Spleen (tissue), 7 donors: ENCODE results near the gene CCDC149.

ENCODE experiments used
- CTCF ChIP-seq, 11 experiments: fragments of 200-600 bp in 7 of 11; fragments of 450-650 bp in 4 of 11; sonication (generic) in 4 of 11; IDR thresholded peaks in 8 of 11; conservative IDR thresholded peaks in 3 of 11; 1 replicate in 7 of 11; 2 replicates in 4 of 11; pipeline versions ENCODE4 v1.4.0 to v1.8.0; 2016 to 2021; ENCODE audit warnings: antibody characterized with exemption in 11 of 11, inconsistent platforms in 4 of 11, mild to moderate bottlenecking in 1 of 11
- POLR2A ChIP-seq, 3 donors: fragments of 450-650 bp; IDR thresholded peaks; one replicate each; pipeline ENCODE4 v1.5.1; 2017; ENCODE audit warnings: antibody characterized with exemption in 3 of 3, mild to moderate bottlenecking in 1 of 3
- donor health status: DM: no; HTN: no; CAD: no; lungs with moderate emphysema.
- donor health status: DM: no; HTN: no; CAD: no.
- donor health status: DM: no; HTN: no; CAD: no.

DNA sequence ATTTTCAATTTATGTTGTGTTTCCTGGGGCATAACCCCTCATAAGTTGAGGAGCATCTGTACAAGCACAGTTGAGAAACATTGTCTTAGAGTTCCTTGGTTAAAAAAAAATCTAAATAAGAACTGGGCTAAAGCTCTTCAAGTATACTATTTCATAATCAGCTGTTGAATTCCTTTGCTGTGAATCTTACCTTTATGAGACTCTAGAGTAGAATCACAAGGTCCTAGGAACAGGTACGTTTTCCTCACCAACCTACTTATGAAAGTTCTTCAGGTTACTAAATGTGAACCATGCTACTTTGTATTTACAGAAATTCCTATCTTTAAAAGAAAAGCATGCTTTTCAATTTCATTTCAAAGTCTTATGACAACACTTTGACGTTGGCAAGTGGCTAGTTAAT lies 138.4 kb downstream of the CCDC149 start:
- no peak for TF ChIP-seq POLR2A (IDR thresholded peaks at IDR 0.05)
- no peak for TF ChIP-seq CTCF (IDR thresholded peaks at IDR 0.05 in 8 of 11, conservative IDR thresholded peaks at IDR 0.05 in 3 of 11)
